Measurements from ENCODE around the gene DOCK2.

Gene DOCK2

GRCh38 chr5:169728418-169728817 is 91.3 kb downstream of the DOCK2 start:
- Histone ChIP-seq H3K4me3 (ENCODE audit: insufficient read depth, low read length, poor library complexity, severe bottlenecking) (no peak overlapping the region), H3K36me3 (ENCODE audit: low read length) (peaks cover 32% of the 10 kb centered on the region), H3K27me3 (ENCODE audit: low read length) (no peaks in the 10 kb centered on the region), H3K4me2 (ENCODE audit: low read depth, low read length, poor library complexity, severe bottlenecking) (no peak overlapping the region), H3K79me2 (ENCODE audit: insufficient read depth, low read length) (peaks cover 21% of the 10 kb centered on the region), H3K9ac (ENCODE audit: low read length) (no peak overlapping the region), H3K9me2 (replicated peaks; ENCODE audit: insufficient read depth, low read length) (no peaks in the 10 kb centered on the region), H3F3A (ENCODE audit: insufficient read depth) (no peaks in the 10 kb centered on the region), H3K27ac (ENCODE audit: low read depth, low read length) (no peak overlapping the region), H2AFZ (ENCODE audit: low read depth, low read length, severe bottlenecking) (no peak overlapping the region), H4K20me1 (ENCODE audit: low read depth, low read length) (no peaks in the 10 kb centered on the region), H3K9me3 (ENCODE audit: insufficient read depth, low read length) (no peaks in the 10 kb centered on the region)
- TF ChIP-seq CTCF (IDR thresholded peaks at IDR 0.05; ENCODE audit: insufficient read depth, low read length, poor library complexity, severe bottlenecking) (no peak), EZH2phosphoT487 (conservative IDR thresholded peaks at IDR 0.05; ENCODE audit: low read length) (no peak)

DNA sequence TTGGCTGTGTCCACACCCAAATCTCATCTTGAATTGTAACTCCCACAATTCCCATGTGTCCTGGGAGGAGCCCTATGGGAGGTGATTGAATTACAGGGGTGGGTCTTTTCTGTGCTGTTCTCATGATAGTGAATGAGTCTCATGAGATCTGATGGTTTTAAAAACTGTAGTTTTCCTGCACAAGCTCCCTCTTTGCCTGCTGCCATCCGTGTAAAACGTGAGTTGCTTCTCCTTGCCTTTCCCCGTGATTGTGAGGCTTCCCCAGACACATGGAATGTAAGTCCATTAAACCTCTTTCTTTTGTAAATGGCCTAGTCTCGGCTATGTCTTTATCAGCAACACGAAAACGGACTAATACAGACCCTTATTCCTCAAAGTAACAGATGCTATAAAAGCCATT is 94.1 kb downstream of the DOCK2 start:
- H3K36me3 ChIP-seq (ENCODE audit: low read length): peaks cover 38% of the 10 kb centered on the region
- no peaks in the 10 kb centered on the region for H4K20me1 ChIP-seq (ENCODE audit: low read depth, low read length)
- no peak overlapping the region for H3K27ac ChIP-seq (ENCODE audit: low read depth, low read length)

DNA sequence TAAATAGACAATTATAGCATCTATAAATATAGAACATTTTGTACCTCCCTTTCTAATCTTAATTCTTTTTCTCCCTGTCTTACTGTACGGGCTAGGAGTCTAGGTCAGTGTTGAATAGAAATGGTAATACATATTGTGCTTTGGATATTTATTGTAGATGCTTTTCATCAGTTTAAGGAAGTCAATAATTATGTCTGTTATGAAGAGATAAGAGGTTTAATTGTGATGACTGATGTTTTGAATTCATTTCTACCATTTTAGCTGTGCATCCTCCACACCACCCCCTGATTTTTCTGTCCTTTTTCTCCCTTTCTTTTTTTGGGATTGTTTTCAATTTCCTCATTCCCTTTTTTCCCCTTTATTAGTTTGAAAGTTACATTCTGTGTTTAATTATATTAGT is 95.8 kb downstream of the DOCK2 start:
- Histone ChIP-seq H3K27me3 (ENCODE audit: low read length) (no peaks in the 10 kb centered on the region), H3F3A (ENCODE audit: insufficient read depth) (no peaks in the 10 kb centered on the region), H4K20me1 (ENCODE audit: low read depth, low read length) (no peaks in the 10 kb centered on the region), H3K4me3 (ENCODE audit: insufficient read depth, low read length, poor library complexity, severe bottlenecking) (no peak overlapping the region), H3K9me2 (replicated peaks; ENCODE audit: insufficient read depth, low read length) (no peaks in the 10 kb centered on the region), H2AFZ (ENCODE audit: low read depth, low read length, severe bottlenecking) (no peak overlapping the region), H3K36me3 (ENCODE audit: low read length) (peaks cover 36% of the 10 kb centered on the region), H3K79me2 (ENCODE audit: insufficient read depth, low read length) (peaks cover 20% of the 10 kb centered on the region), H3K27ac (ENCODE audit: low read depth, low read length) (no peak overlapping the region), H3K9ac (ENCODE audit: low read length) (no peak overlapping the region), H3K4me2 (ENCODE audit: low read depth, low read length, poor library complexity, severe bottlenecking) (no peak overlapping the region), H3K9me3 (ENCODE audit: insufficient read depth, low read length) (no peaks in the 10 kb centered on the region)
- no peak for TF ChIP-seq CTCF (IDR thresholded peaks at IDR 0.05; ENCODE audit: insufficient read depth, low read length, poor library complexity, severe bottlenecking)
- no peak for TF ChIP-seq EZH2phosphoT487 (conservative IDR thresholded peaks at IDR 0.05; ENCODE audit: low read length)

More for the DNA sequence above, 94.1 kb downstream of the DOCK2 start:
- no peak overlapping the region for H3K9ac ChIP-seq (ENCODE audit: low read length)
- H2AFZ ChIP-seq (ENCODE audit: low read depth, low read length, severe bottlenecking): no peak overlapping the region
- no peak overlapping the region for H3K4me3 ChIP-seq (ENCODE audit: insufficient read depth, low read length, poor library complexity, severe bottlenecking)
- peaks cover 28% of the 10 kb centered on the region for H3K79me2 ChIP-seq (ENCODE audit: insufficient read depth, low read length)
- no peak overlapping the region for H3K4me2 ChIP-seq (ENCODE audit: low read depth, low read length, poor library complexity, severe bottlenecking)
- TF ChIP-seq CTCF (IDR thresholded peaks at IDR 0.05; ENCODE audit: insufficient read depth, low read length, poor library complexity, severe bottlenecking) (no peak), EZH2phosphoT487 (conservative IDR thresholded peaks at IDR 0.05; ENCODE audit: low read length) (no peak)
- H3K9me2 ChIP-seq (replicated peaks; ENCODE audit: insufficient read depth, low read length): no peaks in the 10 kb centered on the region
- no peaks in the 10 kb centered on the region for H3F3A ChIP-seq (ENCODE audit: insufficient read depth)
- H3K27me3 ChIP-seq (ENCODE audit: low read length): no peaks in the 10 kb centered on the region
- no peaks in the 10 kb centered on the region for H3K9me3 ChIP-seq (ENCODE audit: insufficient read depth, low read length)
